ENCODE results near the gene NAA38.
"Not testable (repeated sequence)": the region's sequence is repeated elsewhere in the genome, so short reads cannot be mapped to it uniquely, and the experiment has no call there.

The NAA38 gene

GRCh38 chr17:7831233-7831632, 26.1 kb downstream of the NAA38 start:
- DNase-seq: no peak

GRCh38 chr17:7830616-7831015, 26.7 kb downstream of the NAA38 start:
- no peak for DNase-seq

- DNase-seq: no peak
Observed at GRCh38 chr17:7825206-7825990, 32.0 kb downstream of the NAA38 start.

- DNase-seq: no peak
Observed at GRCh38 chr17:7824021-7824924, 33.1 kb downstream of the NAA38 start.

GRCh38 chr17:7823581-7824001, 33.8 kb downstream of the NAA38 start:
- DNase-seq: no peak

DNA sequence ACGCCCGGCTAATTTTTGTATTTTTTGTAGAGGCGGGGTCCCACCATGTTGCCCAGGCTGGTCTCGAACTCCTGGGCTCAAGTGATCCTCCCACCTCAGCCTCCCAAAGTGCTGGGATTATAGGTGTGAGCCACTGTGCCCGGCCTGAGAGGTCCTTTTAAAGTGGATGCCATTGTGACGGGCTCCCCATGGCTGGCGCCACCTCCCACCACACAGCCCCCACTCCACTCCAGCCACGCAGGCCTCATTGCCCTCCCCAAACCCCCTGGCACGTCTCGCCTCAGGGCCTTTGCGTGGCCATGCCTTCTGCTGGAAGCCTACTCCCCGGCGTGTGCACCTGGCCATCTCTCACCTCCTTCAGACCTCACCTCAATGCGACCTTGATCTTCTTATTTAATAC, 35.2 kb downstream of the NAA38 start:
- DNase-seq: no peak

GRCh38 chr17:7820231-7820630, 37.1 kb downstream of the NAA38 start:
- no peak for DNase-seq

DNA sequence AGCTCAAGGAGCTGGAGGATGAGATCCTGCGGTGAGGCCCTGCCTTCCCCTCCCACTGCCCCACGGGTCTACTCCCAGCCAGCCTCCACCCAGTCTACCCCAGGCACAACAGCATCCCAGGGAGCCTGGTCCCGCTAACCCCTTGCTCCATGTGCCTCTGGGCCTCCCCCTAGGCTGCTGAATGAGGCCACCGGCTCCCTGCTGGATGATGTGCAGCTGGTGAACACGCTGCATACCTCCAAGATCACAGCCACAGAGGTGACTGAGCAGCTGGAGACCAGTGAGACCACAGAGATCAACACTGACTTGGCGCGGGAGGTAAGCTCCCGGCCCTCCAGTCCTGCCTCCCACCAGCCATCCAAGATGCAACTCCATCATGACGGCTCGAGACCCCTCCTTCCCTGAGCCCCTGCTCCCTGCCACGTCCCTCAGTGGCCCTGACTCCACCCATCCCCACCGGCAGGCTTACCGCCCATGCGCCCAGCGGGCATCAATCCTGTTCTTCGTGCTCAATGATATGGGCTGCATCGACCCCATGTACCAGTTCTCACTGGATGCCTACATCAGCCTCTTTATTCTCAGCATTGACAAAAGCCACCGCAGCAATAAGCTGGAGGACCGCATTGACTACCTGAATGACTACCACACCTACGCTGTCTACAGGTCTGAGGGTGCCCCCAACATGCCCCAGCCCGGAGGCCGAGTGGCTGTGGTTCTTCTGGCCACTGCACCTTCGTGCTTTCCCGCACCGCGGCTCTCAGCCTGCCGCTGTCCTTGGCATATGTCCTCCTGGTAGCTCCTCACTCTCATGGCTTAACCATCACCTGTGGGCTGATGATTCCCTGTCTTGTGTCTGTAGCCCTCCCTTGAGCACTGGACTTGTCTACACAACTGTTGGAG, 38.4 kb downstream of the NAA38 start:
- DNase-seq: no peak

DNA sequence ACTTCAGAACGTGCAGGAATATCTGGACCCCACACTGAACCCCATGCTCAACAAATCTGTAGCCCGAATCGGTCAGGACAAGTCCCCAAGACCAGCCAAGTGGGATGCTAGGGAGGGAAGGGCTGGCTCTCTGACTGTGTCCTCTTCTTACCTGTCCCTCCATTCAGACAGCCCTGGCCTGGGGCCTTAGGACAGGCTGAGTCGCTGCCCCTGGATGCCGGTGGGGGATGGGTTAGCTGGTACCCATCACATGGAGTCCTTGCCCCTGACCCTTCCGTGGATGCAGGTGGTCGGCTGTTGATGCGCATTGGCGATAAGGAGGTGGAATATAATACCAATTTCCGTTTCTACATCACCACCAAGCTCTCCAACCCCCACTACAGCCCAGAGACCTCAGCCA, 39.3 kb downstream of the NAA38 start:
- no peak for DNase-seq

DNA sequence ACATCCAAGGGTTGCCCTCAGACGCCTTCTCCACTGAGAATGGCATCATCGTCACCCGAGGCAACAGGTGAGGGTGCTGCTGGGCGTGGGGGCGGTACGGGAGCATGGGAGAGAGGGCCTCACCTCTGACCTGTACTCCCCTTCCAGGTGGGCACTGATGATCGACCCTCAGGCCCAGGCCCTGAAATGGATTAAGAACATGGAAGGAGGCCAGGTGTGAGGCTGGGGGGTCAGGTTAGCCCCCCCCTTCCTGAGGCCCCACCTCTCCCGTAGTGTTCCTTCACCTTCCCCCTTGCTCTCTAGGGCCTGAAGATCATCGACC, 39.8 kb downstream of the NAA38 start:
- no peak for DNase-seq

- DNase-seq: no peak
Observed at GRCh38 chr17:7816926-7817642, 40.3 kb downstream of the NAA38 start.

GRCh38 chr17:7814969-7815368, 42.4 kb downstream of the NAA38 start:
- DNase-seq: no peak

- no peak for DNase-seq
Observed at GRCh38 chr17:7811251-7811650, 46.1 kb downstream of the NAA38 start.

DNA sequence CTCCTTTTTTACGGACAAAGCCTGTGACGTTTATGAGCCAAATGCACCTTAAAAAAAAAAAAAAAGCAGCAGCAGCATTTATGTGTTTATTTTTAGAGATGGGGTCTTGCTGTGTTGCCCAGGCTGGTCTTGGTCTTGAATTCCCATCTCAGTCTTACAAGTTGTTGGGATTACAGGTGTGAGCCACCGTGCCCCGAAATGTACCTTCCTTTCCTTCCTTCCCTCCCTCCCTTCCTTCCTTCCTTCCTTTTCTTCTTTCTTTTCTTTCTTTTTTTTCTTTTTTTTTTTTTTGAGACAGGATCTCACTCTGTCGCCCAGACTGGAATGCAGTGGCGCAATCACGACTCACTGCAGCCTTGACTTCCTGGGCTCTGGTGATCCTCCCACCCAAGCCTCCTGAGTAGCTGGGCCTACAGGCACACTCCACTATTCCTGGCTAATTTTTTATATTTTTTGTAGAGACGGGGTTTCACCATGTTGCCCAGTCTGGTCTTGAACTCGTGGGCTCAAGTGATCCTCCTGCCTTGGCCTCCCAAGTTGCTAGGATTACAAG, 47.5 kb downstream of the NAA38 start:
- DNase-seq: not testable (repeated sequence)

DNA sequence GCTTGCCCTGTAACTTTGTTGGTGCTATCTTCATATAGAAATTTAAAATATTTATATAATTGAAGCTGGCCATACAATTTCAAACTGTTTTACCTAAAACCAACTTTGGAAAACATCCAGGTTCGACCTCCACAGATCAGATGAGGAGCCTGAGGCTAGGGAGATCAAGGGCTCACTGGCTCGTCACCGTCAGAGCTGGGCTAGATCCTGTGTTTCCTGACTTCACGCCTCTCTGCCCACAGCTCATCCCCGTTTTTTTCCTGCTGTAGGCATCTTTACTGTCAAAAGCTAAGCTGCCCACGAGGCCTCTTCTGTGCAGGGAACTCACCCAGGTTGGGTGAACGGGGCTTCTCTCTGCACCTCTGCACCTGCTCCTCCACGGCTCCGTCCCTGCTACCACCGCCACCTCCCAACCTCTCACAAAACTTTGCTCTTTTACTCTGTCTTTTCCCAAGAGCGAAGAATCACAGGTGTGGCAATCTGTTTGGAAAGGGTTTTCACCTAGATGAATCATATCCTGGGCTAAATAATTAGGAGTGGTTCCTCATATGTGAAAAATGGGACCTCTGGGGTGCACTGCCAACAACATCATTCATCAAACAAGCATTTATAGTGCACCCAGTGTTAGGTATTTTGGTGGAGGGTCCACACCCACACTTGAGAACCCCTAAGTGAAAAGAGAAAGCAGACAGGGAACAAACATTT, 48.1 kb downstream of the NAA38 start:
- no peak for DNase-seq

DNA sequence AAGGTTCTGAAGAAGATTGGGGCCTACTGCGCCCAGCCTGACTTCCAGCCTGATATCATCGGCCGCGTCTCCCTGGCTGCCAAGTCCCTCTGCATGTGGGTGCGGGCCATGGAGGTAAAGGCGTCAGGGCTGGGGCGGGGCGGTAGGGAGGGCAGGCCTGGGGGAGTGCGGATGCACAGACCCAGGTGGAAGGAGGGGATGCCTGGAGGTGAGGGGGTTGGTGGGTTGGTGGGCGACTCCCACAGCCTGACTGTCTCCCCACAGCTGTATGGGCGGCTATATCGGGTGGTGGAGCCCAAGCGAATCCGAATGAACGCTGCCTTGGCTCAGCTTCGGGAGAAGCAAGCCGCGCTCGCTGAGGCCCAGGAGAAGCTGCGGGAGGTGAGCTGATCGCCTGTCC, 50.2 kb downstream of the NAA38 start:
- DNase-seq: no peak

Measured in right kidney (tissue), 1 donor.